ENCODE data around the gene GCHFR.

The GCHFR gene

GRCh38 chr15:40792394-40792793, 28.5 kb downstream of the GCHFR start:
- TF ChIP-seq EZH2 (optimal IDR thresholded peaks at IDR 0.05; ENCODE audit: low read depth, low read length) = no peak
- no peak for TF ChIP-seq CTCF (IDR thresholded peaks at IDR 0.05; ENCODE audit: low read length)
- no peak for TF ChIP-seq EZH2phosphoT487 (IDR thresholded peaks at IDR 0.05; ENCODE audit: low read length)
- Histone ChIP-seq H3K27ac (ENCODE audit: low read length) (no peak overlapping the region), H3K9me3 (replicated peaks; ENCODE audit: insufficient read depth, low read length) (no peaks in the 10 kb centered on the region), H3K4me3 (ENCODE audit: low read length) (no peak overlapping the region), H3F3A (ENCODE audit: insufficient read depth, low read length) (no peaks in the 10 kb centered on the region), H2AFZ (ENCODE audit: low read length) (no peak overlapping the region), H3K9ac (ENCODE audit: low read length) (no peak overlapping the region), H3K27me3 (replicated peaks; ENCODE audit: insufficient read depth, low read length) (no peaks in the 10 kb centered on the region), H3K4me2 (ENCODE audit: low read depth, low read length) (no peak overlapping the region), H3K9me2 (replicated peaks; ENCODE audit: insufficient read depth, low read length) (no peaks in the 10 kb centered on the region), H3K4me1 (ENCODE audit: low read length) (no peaks in the 10 kb centered on the region), H4K20me1 (ENCODE audit: insufficient read depth, low read length) (no peaks in the 10 kb centered on the region), H3K36me3 (replicated peaks; ENCODE audit: insufficient read depth, low read length) (no peaks in the 10 kb centered on the region), H3K79me2 (ENCODE audit: low read length) (peaks cover 5% of the 10 kb centered on the region; the same call in 1 of the 2 replicates)
- DNase-seq = no peak

GRCh38 chr15:40793216-40793989, 29.5 kb downstream of the GCHFR start:
- Histone ChIP-seq H3K4me1 (ENCODE audit: low read length) (no peaks in the 10 kb centered on the region), H3K9me2 (replicated peaks; ENCODE audit: insufficient read depth, low read length) (no peaks in the 10 kb centered on the region), H2AFZ (ENCODE audit: low read length) (no peak overlapping the region), H3K4me3 (ENCODE audit: low read length) (no peak overlapping the region), H3K27ac (ENCODE audit: low read length) (no peak overlapping the region), H3F3A (ENCODE audit: insufficient read depth, low read length) (no peaks in the 10 kb centered on the region), H3K4me2 (ENCODE audit: low read depth, low read length) (no peak overlapping the region), H3K9me3 (replicated peaks; ENCODE audit: insufficient read depth, low read length) (no peaks in the 10 kb centered on the region), H3K9ac (ENCODE audit: low read length) (no peak overlapping the region), H3K79me2 (ENCODE audit: low read length) (peaks cover 5% of the 10 kb centered on the region; the same call in 1 of the 2 replicates), H3K27me3 (replicated peaks; ENCODE audit: insufficient read depth, low read length) (no peaks in the 10 kb centered on the region), H4K20me1 (ENCODE audit: insufficient read depth, low read length) (no peaks in the 10 kb centered on the region), H3K36me3 (replicated peaks; ENCODE audit: insufficient read depth, low read length) (no peaks in the 10 kb centered on the region)
- no peak for DNase-seq
- TF ChIP-seq CTCF (IDR thresholded peaks at IDR 0.05; ENCODE audit: low read length) (no peak), EZH2phosphoT487 (IDR thresholded peaks at IDR 0.05; ENCODE audit: low read length) (no peak), EZH2 (optimal IDR thresholded peaks at IDR 0.05; ENCODE audit: low read depth, low read length) (no peak)

DNA sequence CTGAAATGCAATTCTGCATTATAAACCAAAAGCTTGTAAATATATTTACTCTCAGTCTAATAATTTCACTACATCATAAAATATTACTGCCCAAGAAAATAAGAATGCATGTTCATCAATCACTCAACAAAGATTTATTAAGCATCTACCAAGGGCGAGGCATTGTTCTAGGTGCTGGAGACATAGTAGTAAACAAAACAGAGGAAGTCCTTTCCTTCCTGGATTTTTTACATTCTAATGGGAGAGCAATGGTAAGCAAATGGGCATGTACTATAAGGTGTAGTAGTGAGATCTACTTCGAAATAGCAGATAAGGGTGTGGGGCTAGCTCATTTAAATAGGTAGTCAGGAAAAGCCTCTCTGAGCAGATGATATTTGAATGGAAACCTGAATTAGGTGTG, 32.2 kb downstream of the GCHFR start:
- no peaks in the 10 kb centered on the region for H3K36me3 ChIP-seq (replicated peaks; ENCODE audit: insufficient read depth, low read length)
- H3K79me2 ChIP-seq (ENCODE audit: low read length) = peaks cover 5% of the 10 kb centered on the region; the same call in 1 of the 2 replicates
- H3K4me3 ChIP-seq (ENCODE audit: low read length) = no peak overlapping the region
- no peak overlapping the region for H3K27ac ChIP-seq (ENCODE audit: low read length)
- H3K4me1 ChIP-seq (ENCODE audit: low read length) = no peaks in the 10 kb centered on the region
- H3K9me3 ChIP-seq (replicated peaks; ENCODE audit: insufficient read depth, low read length) = no peaks in the 10 kb centered on the region
- TF ChIP-seq EZH2phosphoT487 (IDR thresholded peaks at IDR 0.05; ENCODE audit: low read length) (no peak), CTCF (IDR thresholded peaks at IDR 0.05; ENCODE audit: low read length) (no peak), EZH2 (optimal IDR thresholded peaks at IDR 0.05; ENCODE audit: low read depth, low read length) (no peak)
- H2AFZ ChIP-seq (ENCODE audit: low read length) = no peak overlapping the region
- H3K9ac ChIP-seq (ENCODE audit: low read length) = no peak overlapping the region
- no peak for DNase-seq
- no peaks in the 10 kb centered on the region for H4K20me1 ChIP-seq (ENCODE audit: insufficient read depth, low read length)
- H3K4me2 ChIP-seq (ENCODE audit: low read depth, low read length) = no peak overlapping the region
- H3F3A ChIP-seq (ENCODE audit: insufficient read depth, low read length) = no peaks in the 10 kb centered on the region
- H3K27me3 ChIP-seq (replicated peaks; ENCODE audit: insufficient read depth, low read length) = no peaks in the 10 kb centered on the region
- no peaks in the 10 kb centered on the region for H3K9me2 ChIP-seq (replicated peaks; ENCODE audit: insufficient read depth, low read length)

Data from MM.1S (cell line).